ENCODE results near the gene MVB12A. TPM values are rescaled to one million over a fixed set of nuclear protein-coding genes. Genes with fewer than 3 reads are reported as not detected.

MVB12A gene
- total and polyA plus RNA-seq, 9 of the 15 experiments (the other 6 are each of a cell fraction or from before 2014, with no cell fraction given): 1.2 to 46.2 (median 22.4) TPM

- TF ChIP-seq SMAD2 (IDR thresholded peaks at IDR 0.05; ENCODE audit: low read depth, low read length) (no peak), SAFB (IDR thresholded peaks at IDR 0.05; ENCODE audit: borderline replicate concordance, low read depth, low read length) (no peak), RBM22 (IDR thresholded peaks at IDR 0.05; ENCODE audit: low read depth, low read length, poor library complexity, severe bottlenecking) (no peak), ILF3 (IDR thresholded peaks at IDR 0.05; ENCODE audit: borderline replicate concordance) (no peak), SMARCE1 (IDR thresholded peaks at IDR 0.05) (peak; percentile 37; the same call in 1 of the 2 replicates), FIP1L1 (IDR thresholded peaks at IDR 0.05; ENCODE audit: low read depth, low read length, poor library complexity, severe bottlenecking) (no peak), MYBL2 (IDR thresholded peaks at IDR 0.05; ENCODE audit: low read depth) (no peak), MYBL2 (CRISPR knock-in tag; IDR thresholded peaks at IDR 0.05; ENCODE audit: borderline replicate concordance) (no peak), SMC3 (conservative IDR thresholded peaks at IDR 0.05; ENCODE audit: insufficient read depth, low read depth, low read length) (no peak), U2AF1 (optimal IDR thresholded peaks at IDR 0.05; ENCODE audit: low read depth, low read length) (no peak), SRSF9 (IDR thresholded peaks at IDR 0.05; ENCODE audit: borderline replicate concordance, low read depth, low read length) (no peak), STAG1 (CRISPR knock-in tag; IDR thresholded peaks at IDR 0.05; ENCODE audit: borderline replicate concordance) (no peak), ZNF311 (CRISPR knock-in tag; IDR thresholded peaks at IDR 0.05) (no peak), CCAR2 (IDR thresholded peaks at IDR 0.05; ENCODE audit: low read depth, low read length) (no peak), KAT7 (CRISPR knock-in tag; IDR thresholded peaks at IDR 0.05; ENCODE audit: borderline replicate concordance) (no peak), PURB (CRISPR knock-in tag; IDR thresholded peaks at IDR 0.05; ENCODE audit: low read depth) (no peak), MAX (CRISPR knock-in tag; IDR thresholded peaks at IDR 0.05) (no peak), ZNF146 (CRISPR knock-in tag; IDR thresholded peaks at IDR 0.05; ENCODE audit: unreplicated experiment) (no peak), JUNB (CRISPR knock-in tag; conservative IDR thresholded peaks at IDR 0.05) (no peak), SNIP1 (IDR thresholded peaks at IDR 0.05; ENCODE audit: low read depth) (no peak), PHB2 (IDR thresholded peaks at IDR 0.05; ENCODE audit: low read depth) (no peak), MAFG (tag; conservative IDR thresholded peaks at IDR 0.05) (no peak), SREBF2 (CRISPR knock-in tag; IDR thresholded peaks at IDR 0.05) (no peak), ETV1 (tag; conservative IDR thresholded peaks at IDR 0.05; ENCODE audit: low read depth) (no peak)
- TF ChIP-seq, protein P1, sequence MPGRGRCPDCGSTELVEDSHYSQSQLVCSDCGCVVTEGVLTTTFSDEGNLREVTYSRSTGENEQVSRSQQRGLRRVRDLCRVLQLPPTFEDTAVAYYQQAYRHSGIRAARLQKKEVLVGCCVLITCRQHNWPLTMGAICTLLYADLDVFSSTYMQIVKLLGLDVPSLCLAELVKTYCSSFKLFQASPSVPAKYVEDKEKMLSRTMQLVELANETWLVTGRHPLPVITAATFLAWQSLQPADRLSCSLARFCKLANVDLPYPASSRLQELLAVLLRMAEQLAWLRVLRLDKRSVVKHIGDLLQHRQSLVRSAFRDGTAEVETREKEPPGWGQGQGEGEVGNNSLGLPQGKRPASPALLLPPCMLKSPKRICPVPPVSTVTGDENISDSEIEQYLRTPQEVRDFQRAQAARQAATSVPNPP (IDR thresholded peaks at IDR 0.05; ENCODE audit: borderline replicate concordance, insufficient read depth, insufficient read length): no peak
- TF ChIP-seq, protein P2, sequence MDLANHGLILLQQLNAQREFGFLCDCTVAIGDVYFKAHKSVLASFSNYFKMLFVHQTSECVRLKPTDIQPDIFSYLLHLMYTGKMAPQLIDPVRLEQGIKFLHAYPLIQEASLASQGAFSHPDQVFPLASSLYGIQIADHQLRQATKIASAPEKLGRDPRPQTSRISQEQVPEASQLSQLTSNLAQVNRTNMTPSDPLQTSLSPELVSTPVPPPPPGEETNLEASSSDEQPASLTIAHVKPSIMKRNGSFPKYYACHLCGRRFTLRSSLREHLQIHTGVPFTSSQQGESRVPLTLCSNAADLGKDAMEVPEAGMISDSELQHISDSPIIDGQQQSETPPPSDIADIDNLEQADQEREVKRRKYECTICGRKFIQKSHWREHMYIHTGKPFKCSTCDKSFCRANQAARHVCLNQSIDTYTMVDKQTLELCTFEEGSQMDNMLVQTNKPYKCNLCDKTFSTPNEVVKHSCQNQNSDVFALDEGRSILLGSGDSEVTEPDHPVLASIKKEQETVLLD (IDR thresholded peaks at IDR 0.05): no peak
- TF ChIP-seq, protein P3, sequence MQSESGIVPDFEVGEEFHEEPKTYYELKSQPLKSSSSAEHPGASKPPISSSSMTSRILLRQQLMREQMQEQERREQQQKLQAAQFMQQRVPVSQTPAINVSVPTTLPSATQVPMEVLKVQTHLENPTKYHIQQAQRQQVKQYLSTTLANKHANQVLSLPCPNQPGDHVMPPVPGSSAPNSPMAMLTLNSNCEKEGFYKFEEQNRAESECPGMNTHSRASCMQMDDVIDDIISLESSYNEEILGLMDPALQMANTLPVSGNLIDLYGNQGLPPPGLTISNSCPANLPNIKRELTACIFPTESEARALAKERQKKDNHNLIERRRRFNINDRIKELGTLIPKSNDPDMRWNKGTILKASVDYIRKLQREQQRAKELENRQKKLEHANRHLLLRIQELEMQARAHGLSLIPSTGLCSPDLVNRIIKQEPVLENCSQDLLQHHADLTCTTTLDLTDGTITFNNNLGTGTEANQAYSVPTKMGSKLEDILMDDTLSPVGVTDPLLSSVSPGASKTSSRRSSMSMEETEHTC (IDR thresholded peaks at IDR 0.05): no peak
Observed at GRCh38 chr19:17398902-17399527, 20.8 kb upstream of the MVB12A start (continued).
